Bronchial epithelial cell (primary cell): ENCODE results near the gene TMEM250. TPM values are rescaled to one million over a fixed set of nuclear protein-coding genes. Genes with fewer than 3 reads are reported as not detected.

ENCODE experiments used
- DNase-seq: peaks from one replicate; pipeline ENCODE4 v3.0.0-alpha.2; 2010; ENCODE audit warnings: low read depth
- FAIRE-seq: peaks from 2 replicates; lab custom pipeline; 2011; peaks lifted over from hg19 to GRCh38; lab: Jason Lieb, UNC
- H3K27me3 ChIP-seq: 2 replicates; pipeline ENCODE4 v1.5.1; 2011; ENCODE audit warnings: low read length; ENCODE audit not compliant: control insufficient read depth, insufficient read depth
- H3K36me3 ChIP-seq: 2 replicates; pipeline ENCODE4 v1.5.1; 2011; ENCODE audit warnings: low read length; ENCODE audit not compliant: control insufficient read depth, insufficient read depth
- H3K4me3 ChIP-seq: 2 replicates; pipeline ENCODE4 v1.5.1; 2011; ENCODE audit warnings: mild to moderate bottlenecking, low read depth, low read length, control low read depth
- CTCF ChIP-seq: IDR thresholded peaks from 2 replicates; pipeline ENCODE4 v1.5.1; 2011; ENCODE audit warnings: mild to moderate bottlenecking, moderate library complexity, low read length, control low read depth, inconsistent platforms; ENCODE audit not compliant: insufficient read depth, severe bottlenecking
- total RNA-seq: library from RNA; depleted of rRNA; stranded (reverse); fragments of >200 nt; gene quantifications from 2 replicates; pipeline ENCODE4 v1.2.1, GENCODE V29; 2014

Gene TMEM250
- total RNA-seq, 1 donor from 2014 or later: 67.9 TPM

- FAIRE-seq (no peak), DNase-seq (no peak)
- H3K27me3 ChIP-seq: peaks cover 11% of the 10 kb centered on the region
- no peaks in the 10 kb centered on the region for H3K36me3 ChIP-seq
- no peak for TF ChIP-seq CTCF
- H3K4me3 ChIP-seq: no peak overlapping the region
Measured at GRCh38 chr9:136149337-136149736, 30.7 kb upstream of the TMEM250 start.

GRCh38 chr9:136148766-136149165 lies 30.1 kb upstream of the TMEM250 start:
- FAIRE-seq (no peak), DNase-seq (no peak)
- TF ChIP-seq CTCF: no peak
- H3K36me3 ChIP-seq: no peaks in the 10 kb centered on the region
- no peak overlapping the region for H3K4me3 ChIP-seq
- peaks cover 11% of the 10 kb centered on the region for H3K27me3 ChIP-seq

- TF ChIP-seq CTCF: no peak
- H3K4me3 ChIP-seq: no peak overlapping the region
- no peak for DNase-seq
- FAIRE-seq: no peak
- peaks cover 11% of the 10 kb centered on the region for H3K27me3 ChIP-seq
- no peaks in the 10 kb centered on the region for H3K36me3 ChIP-seq
Measured at GRCh38 chr9:136147890-136148714, 29.4 kb upstream of the TMEM250 start.

GRCh38 chr9:136147038-136147889 lies 28.6 kb upstream of the TMEM250 start:
- no peak for DNase-seq
- TF ChIP-seq CTCF: no peak
- H3K27me3 ChIP-seq: peaks cover 11% of the 10 kb centered on the region
- H3K36me3 ChIP-seq: no peaks in the 10 kb centered on the region
- no peak overlapping the region for H3K4me3 ChIP-seq
- FAIRE-seq: no peak

- no peak for DNase-seq
- Histone ChIP-seq H3K36me3 (no peaks in the 10 kb centered on the region), H3K27me3 (peaks cover 11% of the 10 kb centered on the region), H3K4me3 (no peak overlapping the region)
- FAIRE-seq: peak; percentile 94
- no peak for TF ChIP-seq CTCF
Measured at GRCh38 chr9:136146126-136147037, 27.7 kb upstream of the TMEM250 start.
